Heart left ventricle (tissue), 13 donors: ENCODE results near the gene CRYM.

ENCODE experiments used
- POLR2A ChIP-seq, 2 donors: fragments of 450-650 bp; IDR thresholded peaks; one replicate each; pipeline ENCODE4 v1.6.1; 2017; ENCODE audit warnings: antibody characterized with exemption in 2 of 2, mild to moderate bottlenecking in 2 of 2, moderate library complexity in 2 of 2
- TF ChIP-seq, protein P1 (sequence below), 12 donors: fragments of 200-600 bp; sonication (generic) in 4 of 12; IDR thresholded peaks; one replicate each; pipeline versions ENCODE4 v1.5.0 to v1.8.0; 2018 to 2022; ENCODE audit warnings: antibody characterized with exemption in 12 of 12, mild to moderate bottlenecking in 5 of 12
- donor health status: ischemic (EF 13 %, LVEDD 7.1; RV severe dilation, severe dysfunction).
- donor health status: DM: no; HTN: yes; CAD: no.
- donor health status: DM: no; HTN: no; CAD: no.
- donor health status: ischemic (EF 25% LVEDD 6.9; RV normal size, moderate dysfunction).
- donor health status: ischemic (EF 25% LVEDD 5.7; RV mildly dilated, moderate dysfunction).
- donor health status: ischemic (EF 35%, LVEDD 5.7; RV mildly dilated, moderate dysfunction).
- donor health status: nonischemic (EF 11% LVEDD 7.7; RV severe dilation, severe dysfunction).
- donor health status: DM: yes; HTN: yes; CAD: no.
- donor health status: PGD.
- donor health status: ischemic (EF 29% LVEDD 5.4; RV normal size, mild dysfunction).
- donor health status: nonischemic (EF 23%, LVEDD 6.1; RV moderate dilation, normal function).

DNA sequence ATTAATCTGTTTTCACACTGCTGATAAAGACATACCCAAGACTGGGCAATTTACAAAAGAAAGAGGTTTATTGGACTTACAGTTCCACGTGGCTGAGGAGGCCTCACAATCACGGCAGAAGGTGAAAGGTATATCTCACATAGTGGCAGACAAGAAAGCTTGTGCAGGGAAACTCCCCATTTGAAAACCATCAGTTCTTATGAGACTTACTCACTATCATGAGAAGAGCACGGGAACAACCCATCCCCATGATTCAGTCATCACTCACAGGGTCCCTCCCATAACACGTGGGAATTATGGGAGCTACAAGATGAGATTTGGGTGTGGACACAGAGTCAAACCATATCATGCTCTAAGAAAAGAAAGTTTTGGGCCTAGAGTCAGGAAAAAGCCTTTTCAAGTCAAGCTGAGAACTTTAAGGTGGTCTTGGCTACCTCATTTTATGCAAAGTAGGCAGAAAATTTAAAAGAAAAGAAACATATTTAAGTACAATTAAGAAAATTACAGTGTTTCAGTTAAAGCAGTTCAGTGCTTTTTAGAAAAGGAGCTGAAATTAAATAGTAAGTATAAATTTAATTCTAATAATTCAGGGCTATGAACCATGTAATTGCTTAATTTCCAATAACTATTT, 24.9 kb upstream of the CRYM start:
- TF ChIP-seq, protein P1, sequence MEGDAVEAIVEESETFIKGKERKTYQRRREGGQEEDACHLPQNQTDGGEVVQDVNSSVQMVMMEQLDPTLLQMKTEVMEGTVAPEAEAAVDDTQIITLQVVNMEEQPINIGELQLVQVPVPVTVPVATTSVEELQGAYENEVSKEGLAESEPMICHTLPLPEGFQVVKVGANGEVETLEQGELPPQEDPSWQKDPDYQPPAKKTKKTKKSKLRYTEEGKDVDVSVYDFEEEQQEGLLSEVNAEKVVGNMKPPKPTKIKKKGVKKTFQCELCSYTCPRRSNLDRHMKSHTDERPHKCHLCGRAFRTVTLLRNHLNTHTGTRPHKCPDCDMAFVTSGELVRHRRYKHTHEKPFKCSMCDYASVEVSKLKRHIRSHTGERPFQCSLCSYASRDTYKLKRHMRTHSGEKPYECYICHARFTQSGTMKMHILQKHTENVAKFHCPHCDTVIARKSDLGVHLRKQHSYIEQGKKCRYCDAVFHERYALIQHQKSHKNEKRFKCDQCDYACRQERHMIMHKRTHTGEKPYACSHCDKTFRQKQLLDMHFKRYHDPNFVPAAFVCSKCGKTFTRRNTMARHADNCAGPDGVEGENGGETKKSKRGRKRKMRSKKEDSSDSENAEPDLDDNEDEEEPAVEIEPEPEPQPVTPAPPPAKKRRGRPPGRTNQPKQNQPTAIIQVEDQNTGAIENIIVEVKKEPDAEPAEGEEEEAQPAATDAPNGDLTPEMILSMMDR (IDR thresholded peaks at IDR 0.05), result no peak
- no peak for TF ChIP-seq POLR2A (IDR thresholded peaks at IDR 0.05)
